ENCODE results near the gene UGT1A7.

Gene UGT1A7

GRCh38 chr2:233819884-233820773 lies 138.4 kb downstream of the UGT1A7 start:
- no peak overlapping the region for H2AFZ ChIP-seq (ENCODE audit: low read depth, low read length)

DNA sequence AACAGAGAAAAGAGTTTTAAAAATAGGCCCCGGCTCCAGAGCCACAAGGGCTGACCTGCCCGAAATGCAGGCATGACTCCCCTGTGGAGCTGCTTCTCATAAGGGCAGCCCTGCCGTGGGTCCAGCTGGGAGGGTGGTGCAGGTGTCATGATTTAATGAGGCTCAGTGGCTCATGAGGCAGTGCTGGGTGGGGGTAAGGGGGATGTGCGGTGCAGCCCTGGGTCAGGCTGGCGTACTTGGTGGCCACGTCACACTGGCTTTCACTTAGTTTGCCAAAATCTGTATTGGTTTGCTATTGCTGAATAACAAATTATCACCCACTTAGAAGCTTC lies 139.0 kb downstream of the UGT1A7 start:
- no peak overlapping the region for H3K4me3 ChIP-seq (ENCODE audit: low read length)
- H3K79me2 ChIP-seq (ENCODE audit: low read length) = no peaks in the 10 kb centered on the region
- no peak overlapping the region for H3K27ac ChIP-seq (ENCODE audit: low read length)
- no peak overlapping the region for H2AFZ ChIP-seq (ENCODE audit: low read depth, low read length)
- no peaks in the 10 kb centered on the region for H3K36me3 ChIP-seq (replicated peaks; ENCODE audit: low read depth, low read length)
- no peaks in the 10 kb centered on the region for H3K27me3 ChIP-seq (ENCODE audit: low read depth, low read length)
- no peaks in the 10 kb centered on the region for H3K9me3 ChIP-seq (ENCODE audit: insufficient read depth, low read length)
- H3K4me2 ChIP-seq (ENCODE audit: low read length) = no peak overlapping the region
- no peaks in the 10 kb centered on the region for H3K4me1 ChIP-seq (ENCODE audit: low read length)
- no peak for TF ChIP-seq EZH2phosphoT487 (IDR thresholded peaks at IDR 0.05; ENCODE audit: low read depth)
- TF ChIP-seq, protein P1, sequence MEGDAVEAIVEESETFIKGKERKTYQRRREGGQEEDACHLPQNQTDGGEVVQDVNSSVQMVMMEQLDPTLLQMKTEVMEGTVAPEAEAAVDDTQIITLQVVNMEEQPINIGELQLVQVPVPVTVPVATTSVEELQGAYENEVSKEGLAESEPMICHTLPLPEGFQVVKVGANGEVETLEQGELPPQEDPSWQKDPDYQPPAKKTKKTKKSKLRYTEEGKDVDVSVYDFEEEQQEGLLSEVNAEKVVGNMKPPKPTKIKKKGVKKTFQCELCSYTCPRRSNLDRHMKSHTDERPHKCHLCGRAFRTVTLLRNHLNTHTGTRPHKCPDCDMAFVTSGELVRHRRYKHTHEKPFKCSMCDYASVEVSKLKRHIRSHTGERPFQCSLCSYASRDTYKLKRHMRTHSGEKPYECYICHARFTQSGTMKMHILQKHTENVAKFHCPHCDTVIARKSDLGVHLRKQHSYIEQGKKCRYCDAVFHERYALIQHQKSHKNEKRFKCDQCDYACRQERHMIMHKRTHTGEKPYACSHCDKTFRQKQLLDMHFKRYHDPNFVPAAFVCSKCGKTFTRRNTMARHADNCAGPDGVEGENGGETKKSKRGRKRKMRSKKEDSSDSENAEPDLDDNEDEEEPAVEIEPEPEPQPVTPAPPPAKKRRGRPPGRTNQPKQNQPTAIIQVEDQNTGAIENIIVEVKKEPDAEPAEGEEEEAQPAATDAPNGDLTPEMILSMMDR (IDR thresholded peaks at IDR 0.05; ENCODE audit: low read depth, low read length) = no peak
- no peak overlapping the region for H3K9ac ChIP-seq (ENCODE audit: low read length)
- H4K20me1 ChIP-seq (ENCODE audit: insufficient read depth, low read length) = no peaks in the 10 kb centered on the region

More at GRCh38 chr2:233819884-233820773, 138.4 kb downstream of the UGT1A7 start:
- Histone ChIP-seq H3K79me2 (ENCODE audit: low read length) (no peaks in the 10 kb centered on the region), H3K27me3 (ENCODE audit: low read depth, low read length) (no peaks in the 10 kb centered on the region), H4K20me1 (ENCODE audit: insufficient read depth, low read length) (no peaks in the 10 kb centered on the region), H3K4me3 (ENCODE audit: low read length) (no peak overlapping the region), H3K36me3 (replicated peaks; ENCODE audit: low read depth, low read length) (no peaks in the 10 kb centered on the region), H3K4me2 (ENCODE audit: low read length) (no peak overlapping the region), H3K9ac (ENCODE audit: low read length) (no peak overlapping the region), H3K4me1 (ENCODE audit: low read length) (no peaks in the 10 kb centered on the region), H3K9me3 (ENCODE audit: insufficient read depth, low read length) (no peaks in the 10 kb centered on the region), H3K27ac (ENCODE audit: low read length) (no peak overlapping the region)
- TF ChIP-seq EZH2phosphoT487 (IDR thresholded peaks at IDR 0.05; ENCODE audit: low read depth) = no peak
- TF ChIP-seq, protein P1 (IDR thresholded peaks at IDR 0.05; ENCODE audit: low read depth, low read length) = no peak

DNA sequence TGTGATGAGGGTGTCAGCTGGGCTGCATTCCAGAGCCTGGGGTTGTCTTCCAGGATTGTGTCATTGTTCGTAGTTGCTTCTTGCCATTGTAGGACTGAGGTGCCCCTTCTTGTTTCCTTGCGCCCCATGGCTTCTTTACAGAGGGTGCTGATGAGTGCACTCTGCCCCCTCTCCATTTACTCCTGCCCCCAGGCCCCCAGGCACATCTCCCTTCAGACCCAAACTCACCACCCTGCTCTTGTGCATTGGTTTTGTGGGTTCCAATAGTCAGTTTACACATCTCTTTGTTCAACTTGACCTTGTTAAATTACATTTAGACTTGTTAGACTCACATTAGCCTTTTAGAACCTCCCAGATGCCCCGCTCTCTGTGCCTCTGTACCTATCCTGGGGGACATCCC lies 139.5 kb downstream of the UGT1A7 start:
- Histone ChIP-seq H3K27me3 (ENCODE audit: low read depth, low read length) (no peaks in the 10 kb centered on the region), H4K20me1 (ENCODE audit: insufficient read depth, low read length) (no peaks in the 10 kb centered on the region), H3K9me3 (ENCODE audit: insufficient read depth, low read length) (no peaks in the 10 kb centered on the region), H3K4me1 (ENCODE audit: low read length) (no peaks in the 10 kb centered on the region), H3K4me3 (ENCODE audit: low read length) (no peak overlapping the region), H3K4me2 (ENCODE audit: low read length) (no peak overlapping the region), H3K36me3 (replicated peaks; ENCODE audit: low read depth, low read length) (no peaks in the 10 kb centered on the region), H3K9ac (ENCODE audit: low read length) (no peak overlapping the region), H3K79me2 (ENCODE audit: low read length) (no peaks in the 10 kb centered on the region), H3K27ac (ENCODE audit: low read length) (no peak overlapping the region), H2AFZ (ENCODE audit: low read depth, low read length) (no peak overlapping the region)
- TF ChIP-seq, protein P1 (IDR thresholded peaks at IDR 0.05; ENCODE audit: low read depth, low read length) = no peak
- no peak for TF ChIP-seq EZH2phosphoT487 (IDR thresholded peaks at IDR 0.05; ENCODE audit: low read depth)

GRCh38 chr2:233821709-233822100 lies 140.0 kb downstream of the UGT1A7 start:
- no peak overlapping the region for H2AFZ ChIP-seq (ENCODE audit: low read depth, low read length)
- H3K4me2 ChIP-seq (ENCODE audit: low read length) = no peak overlapping the region
- TF ChIP-seq EZH2phosphoT487 (IDR thresholded peaks at IDR 0.05; ENCODE audit: low read depth) = no peak
- TF ChIP-seq, protein P1 (IDR thresholded peaks at IDR 0.05; ENCODE audit: low read depth, low read length) = no peak
- no peaks in the 10 kb centered on the region for H3K36me3 ChIP-seq (replicated peaks; ENCODE audit: low read depth, low read length)
- H3K79me2 ChIP-seq (ENCODE audit: low read length) = no peaks in the 10 kb centered on the region
- no peak overlapping the region for H3K4me3 ChIP-seq (ENCODE audit: low read length)
- H4K20me1 ChIP-seq (ENCODE audit: insufficient read depth, low read length) = no peaks in the 10 kb centered on the region
- no peaks in the 10 kb centered on the region for H3K27me3 ChIP-seq (ENCODE audit: low read depth, low read length)
- H3K4me1 ChIP-seq (ENCODE audit: low read length) = no peaks in the 10 kb centered on the region
- no peak overlapping the region for H3K27ac ChIP-seq (ENCODE audit: low read length)
- no peaks in the 10 kb centered on the region for H3K9me3 ChIP-seq (ENCODE audit: insufficient read depth, low read length)
- H3K9ac ChIP-seq (ENCODE audit: low read length) = no peak overlapping the region
